HG03039 (cell line): ENCODE results near the gene MAP2.

Source experiments
- ATAC-seq: cut with Tn5 transposase; IDR thresholded peaks from one replicate; pipeline ENCODE4 v1.9.1; 2021; ENCODE audit warnings: mild to moderate bottlenecking, moderate library complexity; ENCODE audit not compliant: unreplicated experiment

The MAP2 gene

GRCh38 chr2:209525331-209525730, 101.5 kb downstream of the MAP2 start:
- no peak for ATAC-seq

- ATAC-seq = no peak
Measured at GRCh38 chr2:209525834-209526281, 102.0 kb downstream of the MAP2 start.

GRCh38 chr2:209526561-209526960, 102.7 kb downstream of the MAP2 start:
- ATAC-seq = no peak

GRCh38 chr2:209529579-209529978, 105.7 kb downstream of the MAP2 start:
- no peak for ATAC-seq

GRCh38 chr2:209532321-209532720, 108.5 kb downstream of the MAP2 start:
- ATAC-seq = no peak

GRCh38 chr2:209533391-209533790, 109.5 kb downstream of the MAP2 start:
- ATAC-seq = no peak

- no peak for ATAC-seq
Measured at GRCh38 chr2:209534228-209534627, 110.4 kb downstream of the MAP2 start.

GRCh38 chr2:209536363-209536762, 112.5 kb downstream of the MAP2 start:
- no peak for ATAC-seq

GRCh38 chr2:209547726-209548125, 123.9 kb downstream of the MAP2 start:
- no peak for ATAC-seq

- ATAC-seq = no peak
Measured at GRCh38 chr2:209549589-209549988, 125.7 kb downstream of the MAP2 start.

- no peak for ATAC-seq
Measured at GRCh38 chr2:209553913-209554312, 130.1 kb downstream of the MAP2 start.

- ATAC-seq = no peak
Measured at GRCh38 chr2:209556354-209556961, 132.6 kb downstream of the MAP2 start.

GRCh38 chr2:209560911-209561310, 137.1 kb downstream of the MAP2 start:
- no peak for ATAC-seq

- ATAC-seq = no peak
Measured at GRCh38 chr2:209563453-209563852, 139.6 kb downstream of the MAP2 start.

GRCh38 chr2:209564816-209565215, 141.0 kb downstream of the MAP2 start:
- no peak for ATAC-seq

GRCh38 chr2:209565896-209566582, 142.2 kb downstream of the MAP2 start:
- no peak for ATAC-seq

GRCh38 chr2:209570194-209570593, 146.3 kb downstream of the MAP2 start:
- no peak for ATAC-seq

- no peak for ATAC-seq
Measured at GRCh38 chr2:209574515-209574914, 150.7 kb downstream of the MAP2 start.

GRCh38 chr2:209577376-209578357, 153.8 kb downstream of the MAP2 start:
- no peak for ATAC-seq

- ATAC-seq = no peak
Measured at GRCh38 chr2:209578394-209579001, 154.7 kb downstream of the MAP2 start.

GRCh38 chr2:209579230-209579749, 155.4 kb downstream of the MAP2 start:
- ATAC-seq = no peak
